HepG2 (cell line): Measurements from ENCODE around the gene PLCG2.
"Not testable (repeated sequence)": the region's sequence is repeated elsewhere in the genome, so short reads cannot be mapped to it uniquely, and the experiment has no call there.

Experiments used
- CSRNP1 ChIP-seq: sonication (generic); formaldehyde crosslinking; IDR thresholded peaks from 2 replicates; pipeline ENCODE4 v1.8.1; 2023; ENCODE audit warnings: mild to moderate bottlenecking, missing genetic modification reagents
- DNMT3B ChIP-seq: conservative IDR thresholded peaks from 2 replicates; pipeline ENCODE4 v1.6.1; 2016; ENCODE audit warnings: missing biosample characterization, control low read depth
- POLR2A ChIP-seq, 2 experiments: IDR thresholded peaks; 2 replicates each; pipeline ENCODE4 v1.6.1; 2011; ENCODE audit warnings: low read depth in 2 of 2, low read length in 2 of 2, mild to moderate bottlenecking in 1 of 2, moderate library complexity in 1 of 2; ENCODE audit not compliant: insufficient read depth in 1 of 2
- ZBTB1 ChIP-seq: sonication (generic); formaldehyde crosslinking; IDR thresholded peaks from 2 replicates; pipeline ENCODE4 v1.4.0; 2020; ENCODE audit warnings: missing genetic modification reagents, borderline replicate concordance

DNA sequence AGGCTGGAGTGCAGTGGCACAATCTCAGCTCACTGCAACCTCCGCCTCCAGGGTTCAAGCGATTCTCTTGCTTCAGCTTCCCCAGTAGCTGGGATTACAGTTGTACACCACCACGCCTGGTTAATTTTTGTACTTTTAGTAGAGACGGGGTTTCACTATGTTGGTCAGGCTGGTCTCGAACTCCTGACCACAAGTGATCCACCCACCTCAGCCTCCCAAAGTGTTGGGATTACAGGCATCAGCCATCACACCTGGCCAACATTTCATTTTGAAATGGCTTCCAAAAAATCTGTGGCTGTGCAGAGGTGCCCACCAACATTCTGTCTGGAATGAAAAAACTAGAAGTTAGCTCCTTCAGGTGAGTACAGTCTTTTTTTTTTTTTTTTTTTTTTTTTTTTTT is 22.6 kb downstream of the PLCG2 start:
- not testable (repeated sequence) for TF ChIP-seq ZBTB1 (CRISPR knock-in tag); DNMT3B (CRISPR knock-in tag); CSRNP1 (CRISPR knock-in tag); POLR2A (IDR thresholded peaks at IDR 0.05; ENCODE audit: insufficient read depth in 1 of 2, low read depth in 2 of 2, low read length in 2 of 2)
